Endothelial cell of umbilical vein (primary cell): ENCODE data around the gene PERCC1. TPM values are rescaled to one million over a fixed set of nuclear protein-coding genes. Genes with fewer than 3 reads are reported as not detected.

Source experiments
- BruUV-seq: library from RNA; stranded (reverse); fragments of 400-500 nt; replicated peaks from 2 replicates; lab custom pipeline; 2021; lab: Mats Ljungman, UMichigan
- CTCF ChIA-PET: fragments of 300-600, 350-600 bp; sonication (Branson Sonifier 250); formaldehyde crosslinking; loops from one replicate; lab custom pipeline; 2021; ENCODE audit warnings: antibody characterized with exemption, inconsistent platforms; lab: Charles Lee
- POLR2A ChIA-PET: fragments of 300-600, 350-600 bp; sonication (Branson Sonifier 250); formaldehyde crosslinking; loops from one replicate; lab custom pipeline; 2021; ENCODE audit warnings: antibody characterized with exemption, inconsistent platforms; lab: Charles Lee
- DNase-seq: peaks from one replicate; pipeline ENCODE4 v3.0.0-alpha.2; 2011; ENCODE audit warnings: low read depth, low spot score
- FAIRE-seq: peaks from 2 replicates; lab custom pipeline; 2011; peaks lifted over from hg19 to GRCh38; lab: Jason Lieb, UNC
- H2AFZ ChIP-seq: 2 replicates; pipeline ENCODE4 v1.6.0; 2012; ENCODE audit warnings: low read depth, low read length, control low read depth, inconsistent platforms
- H3K27ac ChIP-seq: 2 replicates; pipeline ENCODE4 v1.5.1; 2011; ENCODE audit warnings: low read depth, mild to moderate bottlenecking, control low read depth, low read length, moderate library complexity; ENCODE audit not compliant: insufficient read depth
- H3K27me3 ChIP-seq, 2 experiments: 2 replicates each; pipeline versions ENCODE4 v1.6.0 to v1.6.1; 2011; ENCODE audit warnings: low read length in 2 of 2, mixed read lengths in 1 of 2; ENCODE audit not compliant: control insufficient read depth in 2 of 2, insufficient read depth in 2 of 2
- H3K36me3 ChIP-seq, 2 experiments: 2 replicates in 1 of 2; 3 replicates in 1 of 2; pipeline ENCODE4 v1.5.1; 2011; ENCODE audit warnings: low read length in 2 of 2, mild to moderate bottlenecking in 1 of 2, moderate library complexity in 1 of 2; ENCODE audit not compliant: control insufficient read depth in 2 of 2, insufficient read depth in 2 of 2; ENCODE audit errors: extremely low read depth in 1 of 2
- H3K4me1 ChIP-seq: 3 replicates; pipeline ENCODE4 v1.5.1; 2011; ENCODE audit warnings: mild to moderate bottlenecking, low read length; ENCODE audit not compliant: control insufficient read depth, insufficient read depth; ENCODE audit errors: extremely low read depth
- H3K4me2 ChIP-seq: 2 replicates; pipeline ENCODE4 v1.6.1; 2011; ENCODE audit warnings: low read length, control low read depth, mixed read lengths; ENCODE audit not compliant: insufficient read depth
- H3K4me3 ChIP-seq, 3 experiments: fragments of 200-600 bp in 1 of 3; sonication (generic), shearing (Covaris generic) in 1 of 3; replicated peaks in 1 of 3; 2 replicates each; pipeline ENCODE4 v1.5.1; 2011 to 2016; ENCODE audit warnings: control low read depth in 3 of 3, low read length in 3 of 3, mild to moderate bottlenecking in 2 of 3, inconsistent platforms in 1 of 3, low read depth in 1 of 3, moderate library complexity in 1 of 3; ENCODE audit not compliant: insufficient read depth in 1 of 3
- H3K79me2 ChIP-seq: 2 replicates; pipeline ENCODE4 v1.6.0; 2012; ENCODE audit warnings: low read length, inconsistent platforms; ENCODE audit not compliant: control insufficient read depth, insufficient read depth
- H3K9ac ChIP-seq: replicated peaks from 2 replicates; pipeline ENCODE3; 2011; ENCODE audit warnings: low read length, control low read depth; ENCODE audit not compliant: insufficient read depth; ENCODE audit errors: extremely low read depth
- H3K9me1 ChIP-seq: replicated peaks from 3 replicates; pipeline ENCODE4 v1.6.0; 2011; ENCODE audit warnings: mild to moderate bottlenecking, low read length; ENCODE audit not compliant: control insufficient read depth, insufficient read depth; ENCODE audit errors: extremely low read depth
- H3K9me3 ChIP-seq: replicated peaks from 2 replicates; pipeline ENCODE4 v1.5.1; 2012; ENCODE audit warnings: low read length, inconsistent platforms; ENCODE audit not compliant: control insufficient read depth, insufficient read depth
- H4K20me1 ChIP-seq: replicated peaks from 2 replicates; pipeline ENCODE3; 2011; ENCODE audit warnings: mild to moderate bottlenecking, low read length; ENCODE audit not compliant: control insufficient read depth, insufficient read depth; ENCODE audit errors: extremely low read depth
- EZH2 ChIP-seq: IDR thresholded peaks from 2 replicates; pipeline ENCODE4 v1.6.1; 2012; ENCODE audit warnings: borderline replicate concordance, low read depth, mild to moderate bottlenecking, moderate library complexity, low read length, inconsistent platforms; ENCODE audit not compliant: severe bottlenecking
- FOS ChIP-seq: IDR thresholded peaks from 2 replicates; pipeline ENCODE4 v1.6.1; 2011; ENCODE audit warnings: mild to moderate bottlenecking, low read length, moderate library complexity, borderline replicate concordance; ENCODE audit not compliant: insufficient read depth
- GATA2 ChIP-seq: IDR thresholded peaks from 2 replicates; pipeline ENCODE4 v1.7.0; 2011; ENCODE audit warnings: low read depth, mild to moderate bottlenecking, moderate library complexity, mixed read lengths, low read length; ENCODE audit not compliant: insufficient read length, insufficient read depth
- JUN ChIP-seq: IDR thresholded peaks from 2 replicates; pipeline ENCODE4 v1.6.1; 2011; ENCODE audit warnings: borderline replicate concordance, low read depth; ENCODE audit not compliant: insufficient read length, insufficient read depth
- MYC ChIP-seq: IDR thresholded peaks from one replicate; pipeline ENCODE4 v1.6.1; 2011; ENCODE audit warnings: mild to moderate bottlenecking, low read depth, low read length
- POLR2A ChIP-seq: IDR thresholded peaks from 2 replicates; pipeline ENCODE4 v1.6.1; 2012; ENCODE audit warnings: low read depth, mild to moderate bottlenecking, control low read depth, low read length
- POLR2AphosphoS5 ChIP-seq: IDR thresholded peaks from 2 replicates; pipeline ENCODE4 v1.6.1; 2012; ENCODE audit warnings: low read depth, mild to moderate bottlenecking, control low read depth, low read length, moderate library complexity; ENCODE audit not compliant: insufficient read depth
- dilution Hi-C: fragments of 300-500 bp; cut with MboI; formaldehyde crosslinking; loops from one replicate; pipeline ENCODE4 v1.15.0; 2019; ENCODE audit warnings: low sequenced_read_pairs; ENCODE audit not compliant: extremely low pct_ligation_motif_present
- intact Hi-C: fragments of 100-400 bp; cut with micrococcal nuclease; formaldehyde crosslinking; loops from one replicate; pipeline ENCODE4 v1.10.0; 2022
- polyA plus RNA-seq, 4 experiments: library from polyadenylated mRNA; depleted of rRNA in 3 of 4; stranded (reverse) in 3 of 4; unstranded in 1 of 4; fragments of >200 nt; gene quantifications; 2 replicates each; pipeline versions ENCODE4 v1.2.1 to v1.2.3, GENCODE V29; 2011 to 2012; ENCODE audit warnings: missing spikeins in 1 of 4
- total RNA-seq: library from RNA; stranded (reverse); gene quantifications from 2 replicates; pipeline ENCODE4 v1.2.3, GENCODE V29; 2021
- TF ChIP-seq, protein P1 (sequence below), 2 donors: IDR thresholded peaks; 1 replicate in 1 of 2; 2 replicates in 1 of 2; pipeline ENCODE4 v1.5.1; 2011; ENCODE audit warnings: low read length in 2 of 2, mild to moderate bottlenecking in 2 of 2, moderate library complexity in 2 of 2, control low read depth in 1 of 2, inconsistent platforms in 1 of 2, low read depth in 1 of 2; ENCODE audit not compliant: insufficient read depth in 1 of 2; ENCODE audit errors: extremely low read depth in 1 of 2
- TF ChIP-seq, protein P2 (sequence below): IDR thresholded peaks from 2 replicates; pipeline ENCODE4 v1.6.1; 2011; ENCODE audit not compliant: insufficient read depth, insufficient read length

PERCC1 gene
- total and polyA plus RNA-seq, 2 donors (not counting 3 experiments of a cell fraction or from before 2014, with no cell fraction given): not detected

DNA sequence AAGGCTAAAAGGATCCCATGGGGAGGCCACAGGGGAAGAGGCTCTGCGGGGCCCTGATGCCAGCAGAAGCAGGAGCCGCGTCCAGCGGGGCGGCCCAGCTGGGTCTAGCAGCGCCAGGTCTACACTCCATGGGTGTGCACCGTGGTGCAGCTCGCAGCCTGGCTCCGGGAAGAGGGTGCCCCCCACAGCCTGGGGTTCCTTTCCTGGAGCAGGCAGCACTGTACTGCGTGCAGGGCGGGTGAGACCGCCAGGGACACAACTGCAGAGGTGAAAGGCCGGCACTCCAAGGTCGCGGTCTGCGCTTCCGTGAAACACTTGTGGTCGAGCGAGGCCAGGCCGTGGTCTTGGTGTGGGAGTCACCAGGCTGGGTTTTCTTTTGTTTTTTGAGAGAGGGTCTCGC is 20.0 kb downstream of the PERCC1 start:
- intact Hi-C loops (no loop called here), dilution Hi-C loops (no loop called here)
- POLR2A ChIA-PET: no interaction called here
- H3K79me2 ChIP-seq: no peaks in the 10 kb centered on the region
- H3K27ac ChIP-seq: no peak overlapping the region
- no peak overlapping the region for H3K9ac ChIP-seq
- CTCF ChIA-PET: no interaction called here
- H4K20me1 ChIP-seq: no peaks in the 10 kb centered on the region
- peaks cover 0 to 52% of the 10 kb centered on the region in 2 experiments for H3K36me3 ChIP-seq
- no peaks in the 10 kb centered on the region for H3K4me1 ChIP-seq
- no peaks in the 10 kb centered on the region for H3K9me3 ChIP-seq
- no peak overlapping the region for H3K4me3 ChIP-seq
- DNase-seq: no peak
- no TSS peak for BruUV-seq
- no peak for FAIRE-seq
- no peak overlapping the region for H3K4me2 ChIP-seq
- TF ChIP-seq POLR2AphosphoS5: no peak
- H3K9me1 ChIP-seq: no peaks in the 10 kb centered on the region
- no peaks in the 10 kb centered on the region for H3K27me3 ChIP-seq
- H2AFZ ChIP-seq: no peak overlapping the region

DNA sequence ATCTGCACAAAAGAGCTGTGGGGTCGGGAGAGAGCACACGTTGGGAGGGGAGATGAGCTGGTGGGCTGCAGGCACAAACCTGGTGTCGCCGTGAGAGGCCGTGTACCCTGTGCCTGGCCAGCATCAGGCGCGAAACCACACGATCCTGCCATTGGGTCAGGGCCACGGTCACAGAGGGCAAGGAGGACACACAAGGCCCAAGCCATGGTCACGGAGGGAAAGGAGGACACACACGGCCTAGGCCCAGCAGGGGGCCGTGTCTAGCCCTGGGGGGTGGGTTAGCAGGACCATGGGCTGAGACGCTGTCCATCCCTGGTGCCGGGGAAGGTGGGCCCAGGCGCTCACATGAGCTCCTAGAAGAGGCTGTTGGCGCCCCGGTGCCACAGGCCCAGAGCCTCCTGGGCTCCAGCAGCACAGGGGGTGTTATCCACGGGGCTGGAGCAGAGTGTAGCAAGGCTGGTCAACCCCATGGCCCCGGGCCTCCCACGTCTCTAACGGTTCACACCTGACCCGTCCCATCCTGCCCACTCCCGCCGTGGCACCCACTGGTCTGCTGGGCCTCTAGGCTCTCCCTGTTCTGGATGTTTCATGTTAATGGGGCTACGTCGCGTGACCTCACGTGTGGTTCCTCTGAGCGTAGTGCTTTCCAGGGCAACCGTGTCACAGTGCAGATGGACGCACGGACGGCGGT is 21.0 kb downstream of the PERCC1 start:
- ChIA-PET CTCF (no interaction called here), POLR2A (no interaction called here)
- no peaks in the 10 kb centered on the region for H4K20me1 ChIP-seq
- dilution Hi-C loops: no loop called here
- H3K27ac ChIP-seq: no peak overlapping the region
- H3K9ac ChIP-seq: no peak overlapping the region
- H3K79me2 ChIP-seq: no peaks in the 10 kb centered on the region
- no peak for TF ChIP-seq GATA2
- TF ChIP-seq POLR2AphosphoS5: no peak
- no peak for TF ChIP-seq FOS
- no peak for TF ChIP-seq EZH2
- TF ChIP-seq, protein P1, sequence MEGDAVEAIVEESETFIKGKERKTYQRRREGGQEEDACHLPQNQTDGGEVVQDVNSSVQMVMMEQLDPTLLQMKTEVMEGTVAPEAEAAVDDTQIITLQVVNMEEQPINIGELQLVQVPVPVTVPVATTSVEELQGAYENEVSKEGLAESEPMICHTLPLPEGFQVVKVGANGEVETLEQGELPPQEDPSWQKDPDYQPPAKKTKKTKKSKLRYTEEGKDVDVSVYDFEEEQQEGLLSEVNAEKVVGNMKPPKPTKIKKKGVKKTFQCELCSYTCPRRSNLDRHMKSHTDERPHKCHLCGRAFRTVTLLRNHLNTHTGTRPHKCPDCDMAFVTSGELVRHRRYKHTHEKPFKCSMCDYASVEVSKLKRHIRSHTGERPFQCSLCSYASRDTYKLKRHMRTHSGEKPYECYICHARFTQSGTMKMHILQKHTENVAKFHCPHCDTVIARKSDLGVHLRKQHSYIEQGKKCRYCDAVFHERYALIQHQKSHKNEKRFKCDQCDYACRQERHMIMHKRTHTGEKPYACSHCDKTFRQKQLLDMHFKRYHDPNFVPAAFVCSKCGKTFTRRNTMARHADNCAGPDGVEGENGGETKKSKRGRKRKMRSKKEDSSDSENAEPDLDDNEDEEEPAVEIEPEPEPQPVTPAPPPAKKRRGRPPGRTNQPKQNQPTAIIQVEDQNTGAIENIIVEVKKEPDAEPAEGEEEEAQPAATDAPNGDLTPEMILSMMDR (IDR thresholded peaks at IDR 0.05; ENCODE audit: extremely low read depth in 1 of 2, insufficient read depth in 1 of 2, low read depth in 1 of 2, low read length in 2 of 2): no peak
- no peak for TF ChIP-seq POLR2A
- TF ChIP-seq JUN: no peak
- TF ChIP-seq, protein P2, sequence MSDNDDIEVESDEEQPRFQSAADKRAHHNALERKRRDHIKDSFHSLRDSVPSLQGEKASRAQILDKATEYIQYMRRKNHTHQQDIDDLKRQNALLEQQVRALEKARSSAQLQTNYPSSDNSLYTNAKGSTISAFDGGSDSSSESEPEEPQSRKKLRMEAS: no peak
- no peak for TF ChIP-seq MYC
- H3K4me1 ChIP-seq: no peaks in the 10 kb centered on the region
- H3K9me3 ChIP-seq: no peaks in the 10 kb centered on the region
- FAIRE-seq (no peak), DNase-seq (no peak)
- H2AFZ ChIP-seq: no peak overlapping the region
- no peak overlapping the region for H3K4me2 ChIP-seq
- no peak overlapping the region for H3K4me3 ChIP-seq
- intact Hi-C loops: no loop called here
- H3K9me1 ChIP-seq: no peaks in the 10 kb centered on the region
- H3K27me3 ChIP-seq: no peaks in the 10 kb centered on the region
- no TSS peak for BruUV-seq
- H3K36me3 ChIP-seq: peaks cover 0 to 48% of the 10 kb centered on the region in 2 experiments
